HL-60 (cell line): ENCODE results near the gene DDX60.

Source experiments
- GABPA ChIP-seq: IDR thresholded peaks from 2 replicates; pipeline ENCODE4 v1.6.1; 2012; ENCODE audit warnings: low read depth
- POLR2AphosphoS5 ChIP-seq: IDR thresholded peaks from 2 replicates; pipeline ENCODE4 v1.6.1; 2012; ENCODE audit warnings: low read depth
- TF ChIP-seq, protein P1 (sequence below): IDR thresholded peaks from one replicate; pipeline ENCODE4 v1.5.1; 2011; ENCODE audit warnings: low read length, control low read depth, inconsistent platforms; ENCODE audit not compliant: insufficient read depth

DNA sequence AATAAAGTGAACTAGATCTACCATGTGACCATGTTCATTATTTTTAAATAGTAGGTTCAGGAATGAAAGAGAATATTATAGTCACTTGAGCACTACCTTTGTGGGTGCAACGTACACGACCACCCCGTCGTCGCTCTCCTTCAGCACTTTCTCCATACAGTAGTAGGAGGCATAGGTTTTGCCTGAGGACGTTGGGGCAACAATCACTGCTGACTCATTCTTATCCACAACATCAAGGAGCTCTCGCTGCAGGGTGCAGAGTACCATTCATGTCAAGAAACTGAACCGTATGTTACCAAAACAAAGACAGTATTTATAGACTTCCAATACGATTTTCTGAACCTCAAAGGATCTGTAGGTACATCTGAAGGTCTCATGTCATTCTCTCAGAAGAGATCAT lies 44.7 kb downstream of the DDX60 start:
- TF ChIP-seq, protein P1, sequence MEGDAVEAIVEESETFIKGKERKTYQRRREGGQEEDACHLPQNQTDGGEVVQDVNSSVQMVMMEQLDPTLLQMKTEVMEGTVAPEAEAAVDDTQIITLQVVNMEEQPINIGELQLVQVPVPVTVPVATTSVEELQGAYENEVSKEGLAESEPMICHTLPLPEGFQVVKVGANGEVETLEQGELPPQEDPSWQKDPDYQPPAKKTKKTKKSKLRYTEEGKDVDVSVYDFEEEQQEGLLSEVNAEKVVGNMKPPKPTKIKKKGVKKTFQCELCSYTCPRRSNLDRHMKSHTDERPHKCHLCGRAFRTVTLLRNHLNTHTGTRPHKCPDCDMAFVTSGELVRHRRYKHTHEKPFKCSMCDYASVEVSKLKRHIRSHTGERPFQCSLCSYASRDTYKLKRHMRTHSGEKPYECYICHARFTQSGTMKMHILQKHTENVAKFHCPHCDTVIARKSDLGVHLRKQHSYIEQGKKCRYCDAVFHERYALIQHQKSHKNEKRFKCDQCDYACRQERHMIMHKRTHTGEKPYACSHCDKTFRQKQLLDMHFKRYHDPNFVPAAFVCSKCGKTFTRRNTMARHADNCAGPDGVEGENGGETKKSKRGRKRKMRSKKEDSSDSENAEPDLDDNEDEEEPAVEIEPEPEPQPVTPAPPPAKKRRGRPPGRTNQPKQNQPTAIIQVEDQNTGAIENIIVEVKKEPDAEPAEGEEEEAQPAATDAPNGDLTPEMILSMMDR: no peak
- TF ChIP-seq GABPA (no peak), POLR2AphosphoS5 (no peak)
